ENCODE data around the gene LIF. TPM values are rescaled to one million over a fixed set of nuclear protein-coding genes. Genes with fewer than 3 reads are reported as not detected.
"Not testable (repeated sequence)": the region's sequence is repeated elsewhere in the genome, so short reads cannot be mapped to it uniquely, and the experiment has no call there.

The LIF gene
- total RNA-seq, 1 donor from 2014 or later = 0.52 TPM

DNA sequence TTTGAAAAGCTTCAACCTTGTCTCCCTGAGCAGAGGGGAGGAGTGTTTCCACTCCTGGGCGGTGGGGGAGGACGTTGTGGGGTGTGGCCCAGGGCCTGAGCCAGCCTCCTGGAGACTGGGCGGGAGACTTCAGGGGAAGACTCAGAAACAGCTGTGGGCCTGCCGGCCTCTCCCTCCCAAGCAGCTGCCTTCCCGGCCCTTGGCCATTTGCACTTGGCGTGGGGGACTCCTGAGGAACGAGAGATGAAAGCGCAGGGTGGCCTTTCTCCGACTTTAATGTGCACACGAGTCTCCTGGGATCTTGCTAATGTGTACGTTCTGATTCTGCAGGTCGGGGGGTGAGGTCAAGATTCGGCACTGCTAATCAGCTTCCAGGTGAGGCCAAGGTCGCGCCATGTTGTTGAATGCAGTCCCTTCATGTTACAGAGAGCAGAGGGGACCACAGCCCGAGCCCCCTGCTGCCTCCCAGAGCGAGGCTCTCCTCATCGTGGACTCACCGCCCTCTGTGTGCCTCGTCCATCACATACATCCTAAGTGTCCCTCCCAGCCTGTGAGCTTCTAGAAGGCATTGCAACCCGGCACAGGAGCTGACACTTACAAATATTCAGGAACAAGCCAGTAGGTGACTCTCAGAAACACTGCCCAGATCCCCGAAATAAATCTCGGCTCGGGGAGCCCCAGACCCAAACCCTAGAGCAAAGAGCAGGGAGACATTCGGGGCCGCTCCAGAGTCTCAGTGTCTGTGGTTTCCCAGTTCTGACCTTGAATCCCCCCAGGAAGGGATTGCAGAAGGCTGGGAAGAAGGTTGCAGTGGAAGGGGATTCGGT is 7.7 kb downstream of the LIF start:
- H3K9me3 ChIP-seq (ENCODE audit: control insufficient read depth in 3 of 3, low read length in 3 of 3) = no peaks in the 10 kb centered on the region
- H3K36me3 ChIP-seq (ENCODE audit: control insufficient read depth in 3 of 3, insufficient read depth in 3 of 3, low read length in 3 of 3) = no peaks in the 10 kb centered on the region
- no peak overlapping the region for H3K4me3 ChIP-seq (ENCODE audit: low read length in 3 of 3)
- no peak overlapping the region for H3K27ac ChIP-seq (ENCODE audit: low read depth, low read length)
- H3K9ac ChIP-seq (ENCODE audit: low read depth in 1 of 3, low read length in 3 of 3) = no peak overlapping the region
- peaks cover 7 to 27% (median 7%) of the 10 kb centered on the region in 3 donors for H3K27me3 ChIP-seq (ENCODE audit: control insufficient read depth in 3 of 3, insufficient read depth in 3 of 3, low read length in 3 of 3)
- H3K4me1 ChIP-seq (ENCODE audit: control insufficient read depth in 3 of 3, insufficient read depth in 3 of 3, low read length in 3 of 3) = peaks cover 0 to 3% (median 0%) of the 10 kb centered on the region in 3 donors

GRCh38 chr22:30238136-30238535 is 8.4 kb downstream of the LIF start:
- Histone ChIP-seq H3K27ac (ENCODE audit: low read depth, low read length) (no peak overlapping the region), H3K4me1 (ENCODE audit: control insufficient read depth in 3 of 3, insufficient read depth in 3 of 3, low read length in 3 of 3) (peaks cover 0 to 3% (median 0%) of the 10 kb centered on the region in 3 donors), H3K9ac (ENCODE audit: low read depth in 1 of 3, low read length in 3 of 3) (no peak overlapping the region), H3K4me3 (ENCODE audit: low read length in 3 of 3) (no peak overlapping the region), H3K27me3 (ENCODE audit: control insufficient read depth in 3 of 3, insufficient read depth in 3 of 3, low read length in 3 of 3) (peaks cover 0 to 26% (median 9%) of the 10 kb centered on the region in 3 donors), H3K9me3 (ENCODE audit: control insufficient read depth in 3 of 3, low read length in 3 of 3) (no peaks in the 10 kb centered on the region), H3K36me3 (ENCODE audit: control insufficient read depth in 3 of 3, insufficient read depth in 3 of 3, low read length in 3 of 3) (no peaks in the 10 kb centered on the region)

DNA sequence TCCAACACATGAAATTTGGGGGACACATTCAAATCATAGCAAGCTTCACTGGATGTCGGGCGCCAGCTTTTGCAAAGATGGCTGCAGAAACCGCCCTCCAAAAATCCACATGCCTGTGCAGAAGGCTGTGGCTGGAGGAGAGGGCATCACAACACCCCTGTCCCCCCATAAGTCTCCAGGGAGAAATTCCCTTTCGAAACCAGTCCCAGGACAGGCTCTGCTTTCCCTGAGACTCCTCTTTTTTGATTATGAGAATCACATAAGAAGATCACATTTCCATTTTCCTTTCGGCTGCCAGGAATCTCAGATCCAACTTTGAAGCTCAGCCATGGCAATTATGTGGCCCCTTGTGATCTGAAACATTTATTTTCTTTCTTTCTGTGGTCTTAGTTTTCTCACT is 9.7 kb downstream of the LIF start:
- Histone ChIP-seq H3K4me1 (ENCODE audit: control insufficient read depth in 3 of 3, insufficient read depth in 3 of 3, low read length in 3 of 3) (peaks cover 0 to 3% (median 0%) of the 10 kb centered on the region in 3 donors), H3K27me3 (ENCODE audit: control insufficient read depth in 3 of 3, insufficient read depth in 3 of 3, low read length in 3 of 3) (peaks cover 5 to 27% (median 21%) of the 10 kb centered on the region in 3 donors)

DNA sequence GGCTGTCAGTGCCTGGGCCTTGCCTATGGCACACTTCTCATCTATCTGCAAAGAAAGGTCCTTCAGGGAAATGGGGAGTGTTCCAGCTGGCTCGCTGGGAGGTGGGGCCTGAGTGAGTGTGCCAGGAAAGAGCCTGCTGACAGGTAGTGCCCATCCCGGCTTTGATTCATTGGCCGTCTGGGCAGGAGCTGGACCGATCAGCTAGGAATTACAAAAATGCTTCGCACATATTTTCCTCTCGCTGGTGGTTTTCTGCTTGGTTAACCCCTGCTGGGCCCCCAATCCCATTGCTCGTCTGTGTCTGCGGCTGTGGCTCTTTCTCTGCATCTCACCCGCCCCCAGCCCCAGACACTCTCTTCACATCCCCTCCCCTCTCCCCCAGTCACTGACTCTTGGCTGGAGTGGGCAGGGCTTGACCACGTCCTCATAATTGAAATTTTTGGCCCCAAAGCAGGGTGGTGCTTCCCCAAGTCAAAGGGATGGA is 10.8 kb downstream of the LIF start:
- H3K27me3 ChIP-seq (ENCODE audit: control insufficient read depth in 3 of 3, insufficient read depth in 3 of 3, low read length in 3 of 3) = peaks cover 9 to 28% (median 21%) of the 10 kb centered on the region in 3 donors
- H3K27ac ChIP-seq (ENCODE audit: low read depth, low read length) = no peak overlapping the region
- no peaks in the 10 kb centered on the region for H3K4me1 ChIP-seq (ENCODE audit: control insufficient read depth in 3 of 3, insufficient read depth in 3 of 3, low read length in 3 of 3)

More for the DNA sequence above, 9.7 kb downstream of the LIF start:
- H3K27ac ChIP-seq (ENCODE audit: low read depth, low read length) = no peak overlapping the region
- no peaks in the 10 kb centered on the region for H3K9me3 ChIP-seq (ENCODE audit: control insufficient read depth in 3 of 3, low read length in 3 of 3)
- no peaks in the 10 kb centered on the region for H3K36me3 ChIP-seq (ENCODE audit: control insufficient read depth in 3 of 3, insufficient read depth in 3 of 3, low read length in 3 of 3)
- H3K4me3 ChIP-seq (ENCODE audit: low read length in 3 of 3) = no peak overlapping the region
- no peak overlapping the region for H3K9ac ChIP-seq (ENCODE audit: low read depth in 1 of 3, low read length in 3 of 3)

GRCh38 chr22:30234786-30235470 is 11.6 kb downstream of the LIF start:
- no peaks in the 10 kb centered on the region for H3K9me3 ChIP-seq (ENCODE audit: control insufficient read depth in 3 of 3, low read length in 3 of 3)
- H3K4me3 ChIP-seq (ENCODE audit: low read length in 3 of 3) = no peak overlapping the region
- peaks cover 13 to 28% (median 21%) of the 10 kb centered on the region in 3 donors for H3K27me3 ChIP-seq (ENCODE audit: control insufficient read depth in 3 of 3, insufficient read depth in 3 of 3, low read length in 3 of 3)
- H3K27ac ChIP-seq (ENCODE audit: low read depth, low read length) = no peak overlapping the region
- no peak overlapping the region for H3K9ac ChIP-seq (ENCODE audit: low read depth in 1 of 3, low read length in 3 of 3)
- no peaks in the 10 kb centered on the region for H3K36me3 ChIP-seq (ENCODE audit: control insufficient read depth in 3 of 3, insufficient read depth in 3 of 3, low read length in 3 of 3)
- H3K4me1 ChIP-seq (ENCODE audit: control insufficient read depth in 3 of 3, insufficient read depth in 3 of 3, low read length in 3 of 3) = no peaks in the 10 kb centered on the region

More for the DNA sequence above, 10.8 kb downstream of the LIF start:
- no peaks in the 10 kb centered on the region for H3K36me3 ChIP-seq (ENCODE audit: control insufficient read depth in 3 of 3, insufficient read depth in 3 of 3, low read length in 3 of 3)
- no peak overlapping the region for H3K9ac ChIP-seq (ENCODE audit: low read depth in 1 of 3, low read length in 3 of 3)
- no peaks in the 10 kb centered on the region for H3K9me3 ChIP-seq (ENCODE audit: control insufficient read depth in 3 of 3, low read length in 3 of 3)
- H3K4me3 ChIP-seq (ENCODE audit: low read length in 3 of 3) = no peak overlapping the region

GRCh38 chr22:30234325-30234724 is 12.2 kb downstream of the LIF start:
- H3K27ac ChIP-seq (ENCODE audit: low read depth, low read length); H3K36me3 ChIP-seq (ENCODE audit: control insufficient read depth in 3 of 3, insufficient read depth in 3 of 3, low read length in 3 of 3); H3K9me3 ChIP-seq (ENCODE audit: control insufficient read depth in 3 of 3, low read length in 3 of 3); H3K4me3 ChIP-seq (ENCODE audit: low read length in 3 of 3); H3K4me1 ChIP-seq (ENCODE audit: control insufficient read depth in 3 of 3, insufficient read depth in 3 of 3, low read length in 3 of 3); H3K9ac ChIP-seq (ENCODE audit: low read depth in 1 of 3, low read length in 3 of 3): not testable (repeated sequence)
- peaks cover 13 to 22% (median 18%) of the 10 kb centered on the region in 3 donors for H3K27me3 ChIP-seq (ENCODE audit: control insufficient read depth in 3 of 3, insufficient read depth in 3 of 3, low read length in 3 of 3)

DNA sequence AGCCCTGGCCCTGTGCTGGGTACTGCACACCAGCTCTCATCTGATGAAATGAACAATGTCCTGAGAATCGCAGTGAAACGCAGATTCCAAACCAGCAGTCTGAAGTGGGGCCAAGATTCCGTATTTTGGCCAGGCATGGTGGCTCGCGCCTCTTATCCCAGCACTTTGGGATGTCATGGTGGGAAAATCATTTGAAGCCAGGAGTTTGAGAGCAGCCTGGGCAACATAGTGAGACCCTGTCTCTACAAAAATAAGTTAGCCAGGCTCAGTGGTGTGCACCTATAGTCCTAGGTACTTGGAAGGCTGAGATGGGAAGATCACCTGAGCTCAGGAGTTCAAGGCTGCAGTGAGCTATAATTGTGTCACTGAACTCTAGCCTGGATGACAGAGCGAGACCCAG is 13.0 kb downstream of the LIF start:
- Histone ChIP-seq H3K36me3 (ENCODE audit: control insufficient read depth in 3 of 3, insufficient read depth in 3 of 3, low read length in 3 of 3) (no peaks in the 10 kb centered on the region), H3K27ac (ENCODE audit: low read depth, low read length) (no peak overlapping the region), H3K4me1 (ENCODE audit: control insufficient read depth in 3 of 3, insufficient read depth in 3 of 3, low read length in 3 of 3) (no peaks in the 10 kb centered on the region), H3K9me3 (ENCODE audit: control insufficient read depth in 3 of 3, low read length in 3 of 3) (no peaks in the 10 kb centered on the region), H3K27me3 (ENCODE audit: control insufficient read depth in 3 of 3, insufficient read depth in 3 of 3, low read length in 3 of 3) (peaks cover 13 to 20% (median 18%) of the 10 kb centered on the region in 3 donors), H3K4me3 (ENCODE audit: low read length in 3 of 3) (no peak overlapping the region), H3K9ac (ENCODE audit: low read depth in 1 of 3, low read length in 3 of 3) (no peak overlapping the region)

GRCh38 chr22:30232716-30233218 is 13.8 kb downstream of the LIF start:
- peaks cover 13 to 20% (median 18%) of the 10 kb centered on the region in 3 donors for H3K27me3 ChIP-seq (ENCODE audit: control insufficient read depth in 3 of 3, insufficient read depth in 3 of 3, low read length in 3 of 3)

DNA sequence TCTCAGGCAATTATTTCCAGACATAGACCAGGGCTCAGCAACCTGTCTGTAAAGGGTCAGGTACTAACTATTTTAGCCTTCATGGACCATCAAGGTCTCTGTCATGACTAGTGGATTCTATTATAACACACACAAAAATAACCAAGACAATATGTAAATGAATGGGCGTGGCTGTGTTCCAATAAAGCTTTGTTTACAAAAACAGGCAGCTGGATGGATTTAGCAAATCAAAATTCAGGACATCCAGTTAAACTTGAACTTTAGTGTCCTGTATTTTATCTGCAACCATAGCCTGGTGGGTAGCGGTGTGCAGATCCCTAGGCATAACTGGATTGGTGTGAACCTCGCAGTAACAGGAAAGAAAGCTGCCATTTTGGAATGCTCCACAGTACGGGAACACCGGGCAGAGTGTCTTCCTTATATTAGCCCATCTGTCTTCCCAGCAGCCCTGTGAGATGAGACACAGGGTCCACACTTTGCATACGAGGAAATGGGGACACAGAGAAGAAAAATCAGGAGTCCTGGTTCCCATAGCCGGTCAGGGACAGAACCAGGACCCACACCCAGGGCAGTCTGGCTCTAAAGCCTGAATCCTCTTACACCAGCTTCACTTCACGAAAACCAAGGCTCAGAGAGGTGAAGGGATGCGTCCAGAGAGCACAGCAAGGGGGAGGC is 15.6 kb downstream of the LIF start:
- Histone ChIP-seq H3K4me3 (ENCODE audit: low read length in 3 of 3) (no peak overlapping the region), H3K9ac (ENCODE audit: low read depth in 1 of 3, low read length in 3 of 3) (no peak overlapping the region), H3K27ac (ENCODE audit: low read depth, low read length) (no peak overlapping the region), H3K4me1 (ENCODE audit: control insufficient read depth in 3 of 3, insufficient read depth in 3 of 3, low read length in 3 of 3) (no peaks in the 10 kb centered on the region), H3K27me3 (ENCODE audit: control insufficient read depth in 3 of 3, insufficient read depth in 3 of 3, low read length in 3 of 3) (peaks cover 20 to 25% (median 25%) of the 10 kb centered on the region in 3 donors), H3K36me3 (ENCODE audit: control insufficient read depth in 3 of 3, insufficient read depth in 3 of 3, low read length in 3 of 3) (no peaks in the 10 kb centered on the region), H3K9me3 (ENCODE audit: control insufficient read depth in 3 of 3, low read length in 3 of 3) (no peaks in the 10 kb centered on the region)

More at GRCh38 chr22:30232716-30233218, 13.8 kb downstream of the LIF start:
- no peak overlapping the region for H3K9ac ChIP-seq (ENCODE audit: low read depth in 1 of 3, low read length in 3 of 3)
- H3K27ac ChIP-seq (ENCODE audit: low read depth, low read length) = no peak overlapping the region
- no peaks in the 10 kb centered on the region for H3K4me1 ChIP-seq (ENCODE audit: control insufficient read depth in 3 of 3, insufficient read depth in 3 of 3, low read length in 3 of 3)
- H3K36me3 ChIP-seq (ENCODE audit: control insufficient read depth in 3 of 3, insufficient read depth in 3 of 3, low read length in 3 of 3) = no peaks in the 10 kb centered on the region
- no peak overlapping the region for H3K4me3 ChIP-seq (ENCODE audit: low read length in 3 of 3)
- H3K9me3 ChIP-seq (ENCODE audit: control insufficient read depth in 3 of 3, low read length in 3 of 3) = no peaks in the 10 kb centered on the region

Data from skeletal muscle tissue (tissue), 4 donors.